PC-3 (cell line): Measurements from ENCODE around the gene SOBP. TPM values are rescaled to one million over a fixed set of nuclear protein-coding genes. Genes with fewer than 3 reads are reported as not detected.

ENCODE experiments used
- ATAC-seq: fragments of 200-7000 bp; cut with Tn5 transposase; 2 replicates; pipeline ENCODE4 v1.9.1; 2020; ENCODE audit warnings: mild to moderate bottlenecking, moderate library complexity
- BruUV-seq: library from RNA; stranded (reverse); fragments of 400-500 nt; replicated peaks from 2 replicates; lab custom pipeline; 2021; lab: Mats Ljungman, UMichigan
- CTCF ChIA-PET: fragments of 300-600 bp; sonication (Branson Sonifier 250); formaldehyde crosslinking; loops from one replicate; lab custom pipeline; 2022; ENCODE audit warnings: antibody characterized with exemption; lab: Charles Lee
- POLR2A ChIA-PET: fragments of 300-600 bp; sonication (Branson Sonifier 250); formaldehyde crosslinking; loops from one replicate; lab custom pipeline; 2022; ENCODE audit warnings: antibody characterized with exemption; ENCODE audit not compliant: unreplicated experiment; lab: Charles Lee
- DNase-seq: peaks from one replicate; pipeline ENCODE4 v3.0.0-alpha.2; 2015
- H2AFZ ChIP-seq: fragments of 300-600 bp; sonication (generic); 2 replicates; pipeline ENCODE4 v1.6.0; 2016; ENCODE audit warnings: antibody characterized with exemption, low read length
- H3F3A ChIP-seq: fragments of 300-600 bp; sonication (generic); one replicate; pipeline ENCODE4 v1.6.0; 2017; ENCODE audit warnings: antibody characterized with exemption, low read length, control low read depth, mild to moderate bottlenecking; ENCODE audit not compliant: unreplicated experiment
- H3K27ac ChIP-seq: fragments of 300-600 bp; sonication (generic); 2 replicates; pipeline ENCODE4 v1.5.1; 2016; ENCODE audit warnings: mild to moderate bottlenecking, low read length
- H3K27me3 ChIP-seq: fragments of 300-600 bp; sonication (generic); 2 replicates; pipeline ENCODE4 v1.6.1; 2016; ENCODE audit warnings: low read length, mixed read lengths
- H3K36me3 ChIP-seq: fragments of 300-600 bp; sonication (generic); 2 replicates; pipeline ENCODE4 v1.6.1; 2016; ENCODE audit warnings: low read depth, mixed run types, low read length, mixed read lengths
- H3K4me1 ChIP-seq: fragments of 300-600 bp; sonication (generic); 2 replicates; pipeline ENCODE4 v1.5.1; 2016; ENCODE audit warnings: low read length; ENCODE audit not compliant: insufficient read depth
- H3K4me2 ChIP-seq: fragments of 300-600 bp; sonication (generic); 2 replicates; pipeline ENCODE4 v1.6.0; 2016; ENCODE audit warnings: low read length
- H3K4me3 ChIP-seq: fragments of 300-600 bp; sonication (generic); 2 replicates; pipeline ENCODE4 v1.5.1; 2016; ENCODE audit warnings: mild to moderate bottlenecking, low read length, mixed read lengths
- H3K79me2 ChIP-seq: fragments of 300-600 bp; sonication (generic); 2 replicates; pipeline ENCODE4 v1.6.1; 2017; ENCODE audit warnings: low read length, mixed read lengths
- H3K9ac ChIP-seq: fragments of 300-600 bp; sonication (generic); 2 replicates; pipeline ENCODE4 v1.6.0; 2016; ENCODE audit warnings: mild to moderate bottlenecking, low read length
- H3K9me2 ChIP-seq: fragments of 300-600 bp; sonication (generic); replicated peaks from 2 replicates; pipeline ENCODE4 v1.6.1; 2016; ENCODE audit warnings: mixed run types, low read length, mixed read lengths
- H3K9me3 ChIP-seq: fragments of 300-600 bp; sonication (generic); 2 replicates; pipeline ENCODE4 v1.6.1; 2016; ENCODE audit warnings: low read length, mixed read lengths
- H4K20me1 ChIP-seq: fragments of 300-600 bp; sonication (generic); 2 replicates; pipeline ENCODE4 v1.6.1; 2016; ENCODE audit warnings: low read length, mixed read lengths
- CTCF ChIP-seq: fragments of 300-600 bp; sonication (generic); conservative IDR thresholded peaks from 2 replicates; pipeline ENCODE4 v1.5.1; 2017; ENCODE audit warnings: antibody characterized with exemption, low read depth, mild to moderate bottlenecking, low read length
- EZH2 ChIP-seq: fragments of 300-600 bp; sonication (generic); IDR thresholded peaks from one replicate; pipeline ENCODE4 v1.6.1; 2017; ENCODE audit warnings: antibody characterized with exemption, mild to moderate bottlenecking, low read length; ENCODE audit not compliant: unreplicated experiment
- EZH2phosphoT487 ChIP-seq: fragments of 300-600 bp; sonication (generic); IDR thresholded peaks from 2 replicates; pipeline ENCODE4 v1.6.1; 2018; ENCODE audit warnings: mild to moderate bottlenecking, antibody characterized with exemption, low read length, borderline replicate concordance
- intact Hi-C: fragments of 100-400 bp; cut with micrococcal nuclease; formaldehyde crosslinking; loops from 2 replicates; pipeline ENCODE4 v1.9.0; 2023
- total RNA-seq: library from RNA; depleted of rRNA; stranded (reverse); fragments of >200 nt; gene quantifications from 2 replicates; pipeline ENCODE4 v1.2.3, GENCODE V29; 2014

The SOBP gene
- total RNA-seq, 1 experiment from 2014 or later: 0.15 TPM

GRCh38 chr6:107645740-107646139, 155.8 kb downstream of the SOBP start:
- POLR2A ChIA-PET: no interaction called here
- Histone ChIP-seq H3K36me3 (no peaks in the 10 kb centered on the region), H3F3A (no peaks in the 10 kb centered on the region), H3K79me2 (no peaks in the 10 kb centered on the region), H3K9me3 (no peaks in the 10 kb centered on the region), H3K4me2 (no peak overlapping the region), H3K4me3 (no peak overlapping the region), H4K20me1 (no peaks in the 10 kb centered on the region), H3K4me1 (peaks cover 8% of the 10 kb centered on the region), H3K9me2 (no peaks in the 10 kb centered on the region), H3K9ac (no peak overlapping the region), H2AFZ (no peak overlapping the region), H3K27me3 (no peaks in the 10 kb centered on the region), H3K27ac (no peak overlapping the region)
- CTCF ChIA-PET: no interaction called here
- BruUV-seq: no TSS peak
- ATAC-seq (no peak), DNase-seq (no peak)
- intact Hi-C loops: no loop called here
- TF ChIP-seq EZH2phosphoT487 (no peak), CTCF (no peak), EZH2 (no peak)

- no peaks in the 10 kb centered on the region for H3F3A ChIP-seq
- no peaks in the 10 kb centered on the region for H3K9me2 ChIP-seq
- H2AFZ ChIP-seq: no peak overlapping the region
- no peak overlapping the region for H3K9ac ChIP-seq
- intact Hi-C loops: no loop called here
- H3K9me3 ChIP-seq: no peaks in the 10 kb centered on the region
- TF ChIP-seq EZH2 (no peak), CTCF (no peak), EZH2phosphoT487 (no peak)
- no peaks in the 10 kb centered on the region for H3K36me3 ChIP-seq
- H3K4me2 ChIP-seq: no peak overlapping the region
- no peaks in the 10 kb centered on the region for H3K27me3 ChIP-seq
- H4K20me1 ChIP-seq: no peaks in the 10 kb centered on the region
- no peaks in the 10 kb centered on the region for H3K79me2 ChIP-seq
- ChIA-PET POLR2A (no interaction called here), CTCF (no interaction called here)
- ATAC-seq (no peak), DNase-seq (no peak)
- no peak overlapping the region for H3K4me3 ChIP-seq
- BruUV-seq: no TSS peak
- H3K4me1 ChIP-seq: peaks cover 8% of the 10 kb centered on the region
- no peak overlapping the region for H3K27ac ChIP-seq
Observed at GRCh38 chr6:107646176-107646575, 156.3 kb downstream of the SOBP start.

- H3K9me2 ChIP-seq: no peaks in the 10 kb centered on the region
- no peak overlapping the region for H3K4me2 ChIP-seq
- intact Hi-C loops: no loop called here
- ChIA-PET POLR2A (no interaction called here), CTCF (no interaction called here)
- H3K4me3 ChIP-seq: no peak overlapping the region
- H3K27me3 ChIP-seq: no peaks in the 10 kb centered on the region
- TF ChIP-seq EZH2phosphoT487: no peak
- H3K27ac ChIP-seq: no peak overlapping the region
- peaks cover 8% of the 10 kb centered on the region for H3K4me1 ChIP-seq
- no peaks in the 10 kb centered on the region for H3K36me3 ChIP-seq
- H3K9ac ChIP-seq: no peak overlapping the region
- H4K20me1 ChIP-seq: no peaks in the 10 kb centered on the region
- ATAC-seq (no peak), DNase-seq (no peak)
- H2AFZ ChIP-seq: no peak overlapping the region
- H3K79me2 ChIP-seq: no peaks in the 10 kb centered on the region
- no TSS peak for BruUV-seq
- H3F3A ChIP-seq: no peaks in the 10 kb centered on the region
- no peaks in the 10 kb centered on the region for H3K9me3 ChIP-seq
Observed at GRCh38 chr6:107646776-107647438, 157.0 kb downstream of the SOBP start.
